Gastroesophageal sphincter (tissue), 3 donors: ENCODE measurements around the gene RBM6.

Source experiments
- EP300 ChIP-seq: sonication (generic); formaldehyde crosslinking; IDR thresholded peaks from one replicate; pipeline ENCODE4 v1.6.1; 2017; ENCODE audit warnings: antibody characterized with exemption, mild to moderate bottlenecking
- POLR2A ChIP-seq, 2 donors: fragments of 450-650 bp; IDR thresholded peaks; one replicate each; pipeline ENCODE4 v1.6.1; 2017; ENCODE audit warnings: antibody characterized with exemption in 2 of 2, mild to moderate bottlenecking in 2 of 2, moderate library complexity in 1 of 2
- TF ChIP-seq, protein P1 (sequence below), 4 experiments: fragments of 200-600 bp in 2 of 4; fragments of 450-650 bp in 2 of 4; sonication (generic) in 1 of 4; IDR thresholded peaks; one replicate each; pipeline ENCODE4 v1.5.1; 2017 to 2019; ENCODE audit warnings: antibody characterized with exemption in 4 of 4, mild to moderate bottlenecking in 2 of 4, moderate library complexity in 2 of 4

DNA sequence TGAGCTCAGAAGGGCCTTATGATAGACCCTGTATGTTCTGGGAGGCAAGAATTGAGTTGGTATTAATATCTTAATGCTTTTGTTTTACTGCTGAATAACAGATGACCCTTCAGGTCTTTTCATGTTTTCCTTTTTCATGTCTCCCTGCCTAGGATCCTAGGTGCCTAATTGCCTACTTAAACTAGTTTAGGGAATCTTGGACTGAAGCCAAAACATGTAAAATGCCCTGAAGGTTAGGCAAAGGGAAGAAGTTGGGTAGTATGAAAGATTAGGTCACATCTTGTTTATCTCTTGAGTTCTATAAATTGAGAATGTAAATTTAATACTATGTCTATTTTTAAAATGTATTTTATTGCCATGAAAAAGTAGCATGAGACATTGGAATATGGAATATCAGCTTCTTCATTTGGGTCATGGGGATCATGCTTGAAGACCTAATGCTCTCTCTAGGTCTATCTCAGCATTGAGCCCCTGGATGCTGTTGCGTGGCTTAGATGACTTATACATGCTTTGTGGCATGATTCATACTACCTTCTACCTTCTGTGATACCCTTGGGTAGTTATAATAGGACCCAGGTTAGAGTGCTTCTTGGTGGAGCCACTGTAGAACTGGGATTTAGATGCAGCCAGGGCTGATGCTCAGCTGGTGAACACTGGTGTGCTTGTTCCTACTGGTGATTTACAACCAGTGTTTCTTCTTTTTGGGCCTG is 26.4 kb downstream of the RBM6 start:
- TF ChIP-seq, protein P1, sequence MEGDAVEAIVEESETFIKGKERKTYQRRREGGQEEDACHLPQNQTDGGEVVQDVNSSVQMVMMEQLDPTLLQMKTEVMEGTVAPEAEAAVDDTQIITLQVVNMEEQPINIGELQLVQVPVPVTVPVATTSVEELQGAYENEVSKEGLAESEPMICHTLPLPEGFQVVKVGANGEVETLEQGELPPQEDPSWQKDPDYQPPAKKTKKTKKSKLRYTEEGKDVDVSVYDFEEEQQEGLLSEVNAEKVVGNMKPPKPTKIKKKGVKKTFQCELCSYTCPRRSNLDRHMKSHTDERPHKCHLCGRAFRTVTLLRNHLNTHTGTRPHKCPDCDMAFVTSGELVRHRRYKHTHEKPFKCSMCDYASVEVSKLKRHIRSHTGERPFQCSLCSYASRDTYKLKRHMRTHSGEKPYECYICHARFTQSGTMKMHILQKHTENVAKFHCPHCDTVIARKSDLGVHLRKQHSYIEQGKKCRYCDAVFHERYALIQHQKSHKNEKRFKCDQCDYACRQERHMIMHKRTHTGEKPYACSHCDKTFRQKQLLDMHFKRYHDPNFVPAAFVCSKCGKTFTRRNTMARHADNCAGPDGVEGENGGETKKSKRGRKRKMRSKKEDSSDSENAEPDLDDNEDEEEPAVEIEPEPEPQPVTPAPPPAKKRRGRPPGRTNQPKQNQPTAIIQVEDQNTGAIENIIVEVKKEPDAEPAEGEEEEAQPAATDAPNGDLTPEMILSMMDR (IDR thresholded peaks at IDR 0.05): no peak
- TF ChIP-seq POLR2A (IDR thresholded peaks at IDR 0.05) (no peak), EP300 (no peak)
